BE2C (cell line): ENCODE data around the gene WDR7.

Experiments used
- DNase-seq: peaks from one replicate; pipeline ENCODE4 v3.0.0-alpha.2; 2020
- H3K27me3 ChIP-seq: fragments of 250-450 bp; sonication (Bioruptor Pico); 2 replicates; pipeline ENCODE4 v1.5.1; 2020; ENCODE audit warnings: mild to moderate bottlenecking
- H3K36me3 ChIP-seq: fragments of 250-450 bp; sonication (Bioruptor Pico); 2 replicates; pipeline ENCODE4 v1.5.1; 2020; ENCODE audit warnings: mild to moderate bottlenecking
- H3K4me1 ChIP-seq: fragments of 250-450 bp; sonication (Bioruptor Pico); 2 replicates; pipeline ENCODE4 v1.5.1; 2020
- H3K4me3 ChIP-seq: 2 replicates; pipeline ENCODE4 v1.5.1; 2011; ENCODE audit warnings: low read depth, low read length
- H3K9me3 ChIP-seq: fragments of 250-450 bp; sonication (Bioruptor Pico); 2 replicates; pipeline ENCODE4 v1.5.1; 2020
- TF ChIP-seq, protein P1 (sequence below): IDR thresholded peaks from 2 replicates; pipeline ENCODE4 v1.5.1; 2012; ENCODE audit warnings: mild to moderate bottlenecking, low read depth, low read length

WDR7 gene

DNA sequence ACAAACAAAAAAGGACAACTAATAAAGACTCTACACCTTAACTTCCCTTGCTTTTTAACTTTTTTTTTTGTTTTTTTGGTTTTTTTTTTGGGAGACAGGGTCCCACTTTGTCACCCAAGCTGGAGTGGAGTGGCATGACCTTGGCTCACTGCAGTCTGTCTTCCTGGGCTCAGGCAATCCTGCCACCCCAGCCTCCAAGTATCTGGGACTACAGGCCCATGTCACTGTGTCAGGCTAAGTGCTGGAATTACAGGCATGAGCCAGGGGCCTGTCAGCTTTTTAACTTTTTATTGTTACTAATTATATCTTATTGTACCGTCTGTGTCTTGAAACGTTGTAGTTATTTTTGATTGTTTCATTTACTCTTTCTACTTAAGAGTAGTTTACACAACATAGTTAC lies 25.5 kb downstream of the WDR7 start:
- no peaks in the 10 kb centered on the region for H3K4me1 ChIP-seq
- TF ChIP-seq, protein P1, sequence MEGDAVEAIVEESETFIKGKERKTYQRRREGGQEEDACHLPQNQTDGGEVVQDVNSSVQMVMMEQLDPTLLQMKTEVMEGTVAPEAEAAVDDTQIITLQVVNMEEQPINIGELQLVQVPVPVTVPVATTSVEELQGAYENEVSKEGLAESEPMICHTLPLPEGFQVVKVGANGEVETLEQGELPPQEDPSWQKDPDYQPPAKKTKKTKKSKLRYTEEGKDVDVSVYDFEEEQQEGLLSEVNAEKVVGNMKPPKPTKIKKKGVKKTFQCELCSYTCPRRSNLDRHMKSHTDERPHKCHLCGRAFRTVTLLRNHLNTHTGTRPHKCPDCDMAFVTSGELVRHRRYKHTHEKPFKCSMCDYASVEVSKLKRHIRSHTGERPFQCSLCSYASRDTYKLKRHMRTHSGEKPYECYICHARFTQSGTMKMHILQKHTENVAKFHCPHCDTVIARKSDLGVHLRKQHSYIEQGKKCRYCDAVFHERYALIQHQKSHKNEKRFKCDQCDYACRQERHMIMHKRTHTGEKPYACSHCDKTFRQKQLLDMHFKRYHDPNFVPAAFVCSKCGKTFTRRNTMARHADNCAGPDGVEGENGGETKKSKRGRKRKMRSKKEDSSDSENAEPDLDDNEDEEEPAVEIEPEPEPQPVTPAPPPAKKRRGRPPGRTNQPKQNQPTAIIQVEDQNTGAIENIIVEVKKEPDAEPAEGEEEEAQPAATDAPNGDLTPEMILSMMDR, result no peak
- H3K9me3 ChIP-seq, result no peaks in the 10 kb centered on the region
- H3K27me3 ChIP-seq, result no peaks in the 10 kb centered on the region
- DNase-seq, result no peak
- H3K36me3 ChIP-seq, result no peaks in the 10 kb centered on the region
- no peak overlapping the region for H3K4me3 ChIP-seq

DNA sequence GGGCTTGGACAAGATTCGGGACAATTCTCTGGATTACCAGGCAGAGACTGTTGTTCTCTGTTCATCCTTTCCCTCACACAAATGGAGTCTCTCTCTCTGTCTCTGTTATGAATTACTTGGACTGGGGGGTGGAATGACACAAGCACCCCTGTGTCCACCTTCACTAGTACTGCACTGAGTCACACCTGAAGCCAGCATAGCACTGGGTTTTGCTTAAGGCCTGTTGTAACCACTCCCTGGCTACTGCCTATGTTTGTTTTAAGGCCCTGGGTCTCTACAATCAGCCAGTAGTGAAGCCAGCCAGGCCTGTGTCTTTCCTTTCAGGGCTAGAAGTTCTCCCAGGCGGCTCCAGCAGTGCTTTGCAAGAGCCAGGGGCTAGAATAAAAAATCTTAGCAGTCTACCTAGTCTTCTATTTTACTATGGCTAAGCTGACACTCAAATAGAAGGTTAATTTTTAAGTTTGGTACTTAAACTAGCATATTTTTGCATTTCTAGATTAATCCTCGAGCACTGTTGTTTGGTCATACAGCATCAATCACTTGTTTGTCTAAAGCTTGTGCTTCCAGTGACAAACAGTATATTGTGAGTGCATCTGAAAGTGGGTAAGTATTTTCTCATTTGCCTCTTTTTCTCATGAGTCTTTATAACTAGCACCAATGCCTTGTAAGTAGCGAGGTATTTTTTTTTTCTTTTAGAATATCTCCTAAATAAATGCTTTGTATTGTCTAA lies 27.8 kb downstream of the WDR7 start:
- TF ChIP-seq, protein P1, result no peak

DNA sequence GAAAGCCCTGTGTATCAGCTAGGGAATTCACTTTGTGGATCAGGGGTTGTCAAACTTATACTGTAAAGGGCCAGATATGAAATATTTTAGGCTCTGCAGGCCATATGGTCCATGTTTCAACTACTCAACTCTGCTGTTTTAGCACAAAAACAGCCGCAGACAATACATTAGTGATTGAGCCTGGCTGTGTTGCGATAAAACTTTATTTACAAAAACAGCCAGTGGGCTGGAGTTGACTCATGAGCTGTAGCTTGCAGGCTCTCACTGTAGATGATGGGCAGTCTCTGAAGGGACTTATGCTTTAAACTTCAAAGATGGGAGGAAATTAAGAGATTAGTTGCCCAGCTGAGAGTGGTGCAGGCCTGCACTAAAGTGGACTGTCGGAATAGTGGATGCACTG lies 33.1 kb downstream of the WDR7 start:
- Histone ChIP-seq H3K36me3 (no peaks in the 10 kb centered on the region), H3K9me3 (no peaks in the 10 kb centered on the region), H3K27me3 (no peaks in the 10 kb centered on the region), H3K4me3 (no peak overlapping the region), H3K4me1 (no peaks in the 10 kb centered on the region)
- TF ChIP-seq, protein P1, result no peak
- DNase-seq, result no peak

More for the DNA sequence above, 27.8 kb downstream of the WDR7 start:
- Histone ChIP-seq H3K27me3 (no peaks in the 10 kb centered on the region), H3K36me3 (no peaks in the 10 kb centered on the region), H3K4me3 (no peak overlapping the region), H3K9me3 (no peaks in the 10 kb centered on the region), H3K4me1 (no peaks in the 10 kb centered on the region)
- DNase-seq, result no peak

DNA sequence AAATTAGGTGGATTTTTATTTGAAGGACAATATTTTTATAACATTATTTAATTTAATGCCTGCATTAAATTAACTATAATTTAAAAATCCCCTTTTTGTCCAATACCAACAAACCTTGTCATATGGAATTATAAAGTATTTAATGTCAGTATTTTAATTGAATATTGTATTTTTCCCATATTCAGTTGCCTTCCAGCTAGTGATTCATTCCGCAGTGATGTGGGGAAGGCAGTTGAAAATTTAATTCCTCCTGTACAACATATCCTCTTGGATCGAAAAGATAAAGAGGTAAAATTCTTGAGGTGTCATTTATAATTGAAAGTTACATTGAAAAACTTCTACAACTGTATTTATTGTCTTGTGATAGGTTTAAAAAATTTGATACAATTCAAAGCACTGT lies 40.4 kb downstream of the WDR7 start:
- H3K27me3 ChIP-seq, result no peaks in the 10 kb centered on the region
- DNase-seq, result no peak
- no peaks in the 10 kb centered on the region for H3K9me3 ChIP-seq
- TF ChIP-seq, protein P1, result no peak
- no peaks in the 10 kb centered on the region for H3K36me3 ChIP-seq
- H3K4me1 ChIP-seq, result no peaks in the 10 kb centered on the region
- no peak overlapping the region for H3K4me3 ChIP-seq

DNA sequence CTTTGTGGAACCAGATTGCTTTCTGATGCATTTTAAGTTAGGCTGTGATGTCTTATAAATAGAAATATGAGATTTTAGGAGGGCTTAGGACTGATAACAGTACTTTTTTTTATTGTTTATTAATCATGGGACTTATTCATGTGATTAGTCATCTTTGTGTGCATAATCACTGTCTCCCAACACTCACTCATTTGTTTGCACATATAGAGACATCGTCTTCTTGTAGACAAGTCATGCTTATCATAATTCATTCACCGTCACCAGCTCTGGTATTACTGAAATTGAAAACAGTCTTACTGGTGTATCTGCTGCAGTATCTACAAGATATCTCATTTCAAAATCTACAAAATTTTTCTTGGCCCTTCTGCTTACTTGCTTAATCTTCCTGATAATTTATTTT lies 45.8 kb downstream of the WDR7 start:
- Histone ChIP-seq H3K4me1 (no peaks in the 10 kb centered on the region), H3K36me3 (no peaks in the 10 kb centered on the region), H3K27me3 (no peaks in the 10 kb centered on the region), H3K9me3 (no peaks in the 10 kb centered on the region), H3K4me3 (no peak overlapping the region)
- TF ChIP-seq, protein P1, result no peak
- DNase-seq, result no peak

DNA sequence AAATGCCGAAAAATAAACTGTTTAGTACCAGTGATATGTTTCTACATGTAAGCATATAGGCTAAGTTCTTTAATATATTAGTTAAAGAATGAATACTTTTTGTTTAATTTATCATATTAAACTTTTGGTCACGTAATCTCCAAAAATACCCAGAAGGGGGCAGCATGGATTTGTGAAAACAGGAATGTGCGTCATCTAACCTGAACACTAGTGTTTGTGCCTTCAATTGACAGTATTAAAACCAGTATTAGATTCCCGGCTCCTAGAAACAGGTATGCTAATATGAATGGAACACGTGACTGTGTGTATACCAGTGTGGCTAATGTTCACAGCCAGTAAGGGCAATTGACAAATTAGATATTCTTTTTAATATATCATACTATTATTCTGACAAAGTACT lies 51.8 kb downstream of the WDR7 start:
- Histone ChIP-seq H3K27me3 (no peaks in the 10 kb centered on the region), H3K4me3 (no peak overlapping the region), H3K4me1 (no peaks in the 10 kb centered on the region), H3K9me3 (no peaks in the 10 kb centered on the region), H3K36me3 (no peaks in the 10 kb centered on the region)
- TF ChIP-seq, protein P1, result peak; percentile 51
- peak; percentile 29 for DNase-seq
